ENCODE measurements around the gene CLIP3. TPM values are rescaled to one million over a fixed set of nuclear protein-coding genes. Genes with fewer than 3 reads are reported as not detected.
"Not testable (repeated sequence)": the region's sequence is repeated elsewhere in the genome, so short reads cannot be mapped to it uniquely, and the experiment has no call there.

Gene CLIP3
- total RNA-seq, 2 experiments from 2014 or later, result 0.47 to 0.85 TPM

GRCh38 chr19:36079389-36079945, 46.8 kb upstream of the CLIP3 start:
- intact Hi-C loops (cut with DNase I, micrococcal nuclease), result no loop called here
- ATAC-seq (ENCODE audit: poor library complexity), result no peak
- H3K36me3 ChIP-seq (ENCODE audit: insufficient read depth, low read length), result peaks cover 3% of the 10 kb centered on the region

GRCh38 chr19:36073121-36073876, 40.6 kb upstream of the CLIP3 start:
- H3K9me3 ChIP-seq (ENCODE audit: control insufficient read depth in 1 of 2, insufficient read depth in 1 of 2, low read length in 2 of 2), result no peaks in the 10 kb centered on the region
- TF ChIP-seq, protein P1, sequence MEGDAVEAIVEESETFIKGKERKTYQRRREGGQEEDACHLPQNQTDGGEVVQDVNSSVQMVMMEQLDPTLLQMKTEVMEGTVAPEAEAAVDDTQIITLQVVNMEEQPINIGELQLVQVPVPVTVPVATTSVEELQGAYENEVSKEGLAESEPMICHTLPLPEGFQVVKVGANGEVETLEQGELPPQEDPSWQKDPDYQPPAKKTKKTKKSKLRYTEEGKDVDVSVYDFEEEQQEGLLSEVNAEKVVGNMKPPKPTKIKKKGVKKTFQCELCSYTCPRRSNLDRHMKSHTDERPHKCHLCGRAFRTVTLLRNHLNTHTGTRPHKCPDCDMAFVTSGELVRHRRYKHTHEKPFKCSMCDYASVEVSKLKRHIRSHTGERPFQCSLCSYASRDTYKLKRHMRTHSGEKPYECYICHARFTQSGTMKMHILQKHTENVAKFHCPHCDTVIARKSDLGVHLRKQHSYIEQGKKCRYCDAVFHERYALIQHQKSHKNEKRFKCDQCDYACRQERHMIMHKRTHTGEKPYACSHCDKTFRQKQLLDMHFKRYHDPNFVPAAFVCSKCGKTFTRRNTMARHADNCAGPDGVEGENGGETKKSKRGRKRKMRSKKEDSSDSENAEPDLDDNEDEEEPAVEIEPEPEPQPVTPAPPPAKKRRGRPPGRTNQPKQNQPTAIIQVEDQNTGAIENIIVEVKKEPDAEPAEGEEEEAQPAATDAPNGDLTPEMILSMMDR (IDR thresholded peaks at IDR 0.05), result no peak
- H3K27me3 Mint-ChIP-seq, result no peaks in the 10 kb centered on the region
- no peak overlapping the region for H3K4me3 Mint-ChIP-seq
- no peak overlapping the region for H3K27ac Mint-ChIP-seq
- H3K4me3 ChIP-seq (ENCODE audit: low read length), result no peak overlapping the region
- ATAC-seq (ENCODE audit: poor library complexity) (no peak), DNase-seq (no peak)
- H3K27ac ChIP-seq (ENCODE audit: low read depth in 1 of 2, low read length in 2 of 2), result no peak overlapping the region
- no peaks in the 10 kb centered on the region for H3K36me3 Mint-ChIP-seq (ENCODE audit: low read depth)
- no peaks in the 10 kb centered on the region for H3K27me3 ChIP-seq (ENCODE audit: control insufficient read depth in 1 of 2, insufficient read depth in 2 of 2, low read length in 2 of 2)
- no peaks in the 10 kb centered on the region for H3K4me1 ChIP-seq (ENCODE audit: insufficient read depth, low read length)
- H3K36me3 ChIP-seq (ENCODE audit: insufficient read depth, low read length), result no peaks in the 10 kb centered on the region
- ChIA-PET CTCF (no interaction called here), POLR2A (no interaction called here)
- no peaks in the 10 kb centered on the region for H3K4me1 Mint-ChIP-seq (ENCODE audit: low read depth)
- no peaks in the 10 kb centered on the region for H3K9me3 Mint-ChIP-seq
- intact Hi-C loops (cut with DNase I, micrococcal nuclease), result no loop called here

More at GRCh38 chr19:36079389-36079945, 46.8 kb upstream of the CLIP3 start:
- Histone ChIP-seq H3K27me3 (ENCODE audit: control insufficient read depth in 1 of 2, insufficient read depth in 2 of 2, low read length in 2 of 2) (no peaks in the 10 kb centered on the region), H3K27ac (ENCODE audit: low read depth in 1 of 2, low read length in 2 of 2) (no peak overlapping the region), H3K9me3 (ENCODE audit: control insufficient read depth in 1 of 2, insufficient read depth in 1 of 2, low read length in 2 of 2) (no peaks in the 10 kb centered on the region), H3K4me3 (ENCODE audit: low read length) (no peak overlapping the region), H3K4me1 (ENCODE audit: insufficient read depth, low read length) (no peaks in the 10 kb centered on the region)
- Mint-ChIP-seq H3K4me3 (no peak overlapping the region), H3K36me3 (ENCODE audit: low read depth) (no peaks in the 10 kb centered on the region), H3K27me3 (no peaks in the 10 kb centered on the region), H3K4me1 (ENCODE audit: low read depth) (no peaks in the 10 kb centered on the region), H3K27ac (no peak overlapping the region), H3K9me3 (no peaks in the 10 kb centered on the region)
- ChIA-PET POLR2A (interaction anchor here (0.6 kb wide), 1 partner anchor 35 kb away, joined by 6 read pairs; the partner anchor contains the start of gene POLR2I), CTCF (no interaction called here)
- no peak for DNase-seq
- TF ChIP-seq, protein P1 (IDR thresholded peaks at IDR 0.05), result no peak

- POLR2A ChIA-PET, result no interaction called here
- ATAC-seq (ENCODE audit: poor library complexity), result no peak
- no peaks in the 10 kb centered on the region for H3K4me1 Mint-ChIP-seq (ENCODE audit: low read depth)
- intact Hi-C loops (cut with DNase I, micrococcal nuclease), result no loop called here
- CTCF ChIA-PET, result no interaction called here
- H3K27ac ChIP-seq (ENCODE audit: low read depth in 1 of 2, low read length in 2 of 2), result no peak overlapping the region
- H3K27ac Mint-ChIP-seq, result no peak overlapping the region
- H3K27me3 Mint-ChIP-seq, result no peaks in the 10 kb centered on the region
- no peaks in the 10 kb centered on the region for H3K36me3 Mint-ChIP-seq (ENCODE audit: low read depth)
- no peaks in the 10 kb centered on the region for H3K27me3 ChIP-seq (ENCODE audit: control insufficient read depth in 1 of 2, insufficient read depth in 2 of 2, low read length in 2 of 2)
- no peaks in the 10 kb centered on the region for H3K4me1 ChIP-seq (ENCODE audit: insufficient read depth, low read length)
- H3K4me3 Mint-ChIP-seq, result no peak overlapping the region
- peaks cover 3% of the 10 kb centered on the region for H3K36me3 ChIP-seq (ENCODE audit: insufficient read depth, low read length)
- H3K9me3 ChIP-seq (ENCODE audit: control insufficient read depth in 1 of 2, insufficient read depth in 1 of 2, low read length in 2 of 2), result no peaks in the 10 kb centered on the region
- DNase-seq, result no peak
- no peaks in the 10 kb centered on the region for H3K9me3 Mint-ChIP-seq
- no peak overlapping the region for H3K4me3 ChIP-seq (ENCODE audit: low read length)
- TF ChIP-seq, protein P1 (IDR thresholded peaks at IDR 0.05), result no peak
Measured at GRCh38 chr19:36072081-36072480, 39.4 kb upstream of the CLIP3 start.

DNA sequence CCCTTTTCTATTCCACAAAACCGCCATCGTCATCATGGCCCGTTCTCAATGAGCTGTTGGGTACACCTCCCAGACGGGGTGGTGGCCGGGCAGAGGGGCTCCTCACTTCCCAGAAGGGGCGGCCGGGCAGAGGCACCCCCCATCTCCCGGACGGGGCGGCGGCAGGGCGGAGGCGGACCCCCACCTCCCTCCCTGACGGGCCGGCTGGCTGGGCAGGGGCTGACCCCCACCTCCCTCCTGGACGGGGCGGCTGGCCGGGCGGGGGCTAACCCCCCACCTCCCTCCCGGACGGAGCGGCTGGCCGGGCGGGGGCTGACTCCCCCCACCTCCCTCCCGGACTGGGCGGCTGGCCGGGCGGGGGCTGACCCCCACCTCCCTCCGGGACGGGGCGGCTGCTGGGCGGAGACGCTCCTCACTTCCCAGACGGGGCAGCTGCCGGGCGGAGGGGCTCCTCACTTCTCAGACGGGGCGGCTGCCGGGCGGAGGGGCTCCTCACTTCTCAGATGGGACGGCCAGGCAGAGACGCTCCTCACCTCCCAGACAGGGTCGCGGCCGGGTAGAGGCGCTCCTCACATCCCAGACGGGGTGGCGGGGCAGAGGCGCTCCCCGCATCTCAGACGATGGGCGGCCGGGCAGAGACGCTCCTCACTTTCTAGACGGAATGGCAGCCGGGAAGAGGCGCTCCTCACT, 36.3 kb upstream of the CLIP3 start:
- ATAC-seq (ENCODE audit: poor library complexity); POLR2A ChIA-PET; intact Hi-C loops (cut with DNase I, micrococcal nuclease): not testable (repeated sequence)

More for the DNA sequence above, 36.3 kb upstream of the CLIP3 start:
- H3K9me3 ChIP-seq (ENCODE audit: control insufficient read depth in 1 of 2, insufficient read depth in 1 of 2, low read length in 2 of 2); H3K27ac Mint-ChIP-seq; H3K36me3 ChIP-seq (ENCODE audit: insufficient read depth, low read length); H3K27ac ChIP-seq (ENCODE audit: low read depth in 1 of 2, low read length in 2 of 2); H3K36me3 Mint-ChIP-seq (ENCODE audit: low read depth); DNase-seq; H3K27me3 Mint-ChIP-seq; H3K4me1 Mint-ChIP-seq (ENCODE audit: low read depth); H3K9me3 Mint-ChIP-seq; H3K27me3 ChIP-seq (ENCODE audit: control insufficient read depth in 1 of 2, insufficient read depth in 2 of 2, low read length in 2 of 2); CTCF ChIA-PET; H3K4me3 ChIP-seq (ENCODE audit: low read length); H3K4me1 ChIP-seq (ENCODE audit: insufficient read depth, low read length); H3K4me3 Mint-ChIP-seq: not testable (repeated sequence)
